Measurements from ENCODE around the gene ZNF764.

ZNF764 gene

GRCh38 chr16:30557957-30558788 lies at the start of gene ZNF764:
Gene ZNF764 (minus strand): TSS chr16:30558374. CDS start chr16:30558182, 192 bp downstream.
- peak; percentile 98 for DNase-seq (ENCODE audit: low read depth)
- TF ChIP-seq CTCF (IDR thresholded peaks at IDR 0.05; ENCODE audit: insufficient read depth, low read depth, low read length, missing control alignments): no peak
- peak within 1 kb of the TSS; percentile 73 for H3K4me3 ChIP-seq (ENCODE audit: low read length)

- DNase-seq (ENCODE audit: low read depth): no peak
- no peak for TF ChIP-seq CTCF (IDR thresholded peaks at IDR 0.05; ENCODE audit: insufficient read depth, low read depth, low read length, missing control alignments)
- H3K4me3 ChIP-seq (ENCODE audit: low read length): no peak overlapping the region
Observed at GRCh38 chr16:30606004-30606403, 47.8 kb upstream of the ZNF764 start.

GRCh38 chr16:30605158-30605557 lies 47.0 kb upstream of the ZNF764 start:
- H3K4me3 ChIP-seq (ENCODE audit: low read length): no peak overlapping the region

GRCh38 chr16:30604316-30604947 lies 46.3 kb upstream of the ZNF764 start:
- no peak for TF ChIP-seq CTCF (IDR thresholded peaks at IDR 0.05; ENCODE audit: insufficient read depth, low read depth, low read length, missing control alignments)
- no peak overlapping the region for H3K4me3 ChIP-seq (ENCODE audit: low read length)
- DNase-seq (ENCODE audit: low read depth): no peak

More at GRCh38 chr16:30605158-30605557, 47.0 kb upstream of the ZNF764 start:
- DNase-seq (ENCODE audit: low read depth): no peak
- TF ChIP-seq CTCF (IDR thresholded peaks at IDR 0.05; ENCODE audit: insufficient read depth, low read depth, low read length, missing control alignments): no peak

GRCh38 chr16:30603945-30604315 lies 45.8 kb upstream of the ZNF764 start:
- TF ChIP-seq CTCF (IDR thresholded peaks at IDR 0.05; ENCODE audit: insufficient read depth, low read depth, low read length, missing control alignments): no peak
- no peak for DNase-seq (ENCODE audit: low read depth)
- no peak overlapping the region for H3K4me3 ChIP-seq (ENCODE audit: low read length)

GRCh38 chr16:30602616-30603277 lies 44.6 kb upstream of the ZNF764 start:
- H3K4me3 ChIP-seq (ENCODE audit: low read length): no peak overlapping the region
- peak; percentile 32 for DNase-seq (ENCODE audit: low read depth)
- TF ChIP-seq CTCF (IDR thresholded peaks at IDR 0.05; ENCODE audit: insufficient read depth, low read depth, low read length, missing control alignments): no peak
